Left ventricle myocardium superior (tissue), 1 donor: ENCODE results near the gene GABRA1. TPM values are rescaled to one million over a fixed set of nuclear protein-coding genes. Genes with fewer than 3 reads are reported as not detected.

Source experiments
- total RNA-seq: library from RNA; stranded (reverse); fragmentation: NEBNext Ultra II Directional; extraction: Animal tissue kit (Norgen Biotek cat#: 25700); gene quantifications from one replicate; pipeline ENCODE4 v1.2.1, GENCODE V29; 2021
- donor health status: DM: no; HTN: yes; CAD: no; lungs with severe emphysema.

The GABRA1 gene
- total RNA-seq, 1 donor from 2014 or later: not detected

Other genes starting within 250 kb of the GABRA1 start
- gene GABRA6, start 162.4 kb upstream of the GABRA1 start, total RNA-seq: not detected
- not detected for gene GABRG2, start 219.7 kb downstream of the GABRA1 start, total RNA-seq